ENCODE measurements around the gene RFX7.

GRCh38 chr15:56205061-56205876 lies 38.4 kb downstream of the RFX7 start:
- TF ChIP-seq SUZ12 (IDR thresholded peaks at IDR 0.05; ENCODE audit: extremely low read depth, insufficient read depth, insufficient read length) (no peak), ZNF274 (IDR thresholded peaks at IDR 0.05; ENCODE audit: low read depth, low read length) (no peak), YY1 (IDR thresholded peaks at IDR 0.05; ENCODE audit: insufficient read depth, insufficient read length) (no peak)

Data from NT2/D1 (cell line).